ENCODE results near the gene ZDHHC22.

Gene ZDHHC22

GRCh38 chr14:77128414-77128891 is 13.1 kb downstream of the ZDHHC22 start:
- no peak for DNase-seq (ENCODE audit: low read depth, low spot score)

- no peak for DNase-seq (ENCODE audit: low read depth, low spot score)
These were observed 15.1 kb downstream of the ZDHHC22 start for GRCh38 chr14:77126461-77126990.

GRCh38 chr14:77125823-77126325 is 15.7 kb downstream of the ZDHHC22 start:
- no peak for DNase-seq (ENCODE audit: low read depth, low spot score)

GRCh38 chr14:77125281-77125801 is 16.2 kb downstream of the ZDHHC22 start:
- peak; percentile 58 for DNase-seq (ENCODE audit: low read depth, low spot score)

GRCh38 chr14:77124345-77125280 is 17.0 kb downstream of the ZDHHC22 start:
- DNase-seq (ENCODE audit: low read depth, low spot score), result peak; percentile 53

- peak; percentile 65 for DNase-seq (ENCODE audit: low read depth, low spot score)
These were observed 17.9 kb downstream of the ZDHHC22 start for GRCh38 chr14:77123381-77124325.

- DNase-seq (ENCODE audit: low read depth, low spot score), result no peak
These were observed 19.0 kb downstream of the ZDHHC22 start for GRCh38 chr14:77122526-77123125.

- no peak for DNase-seq (ENCODE audit: low read depth, low spot score)
These were observed 20.5 kb downstream of the ZDHHC22 start for GRCh38 chr14:77120771-77121743.

- no peak for DNase-seq (ENCODE audit: low read depth, low spot score)
These were observed 21.7 kb downstream of the ZDHHC22 start for GRCh38 chr14:77119851-77120250.

- DNase-seq (ENCODE audit: low read depth, low spot score), result no peak
These were observed 25.3 kb downstream of the ZDHHC22 start for GRCh38 chr14:77116172-77116817.

- DNase-seq (ENCODE audit: low read depth, low spot score), result no peak
These were observed 27.0 kb downstream of the ZDHHC22 start for GRCh38 chr14:77114609-77115008.

GRCh38 chr14:77113644-77114043 is 27.9 kb downstream of the ZDHHC22 start:
- DNase-seq (ENCODE audit: low read depth, low spot score), result no peak

- peak; percentile 96 for DNase-seq (ENCODE audit: low read depth, low spot score)
These were observed 30.6 kb downstream of the ZDHHC22 start for GRCh38 chr14:77111021-77111420.

GRCh38 chr14:77110286-77110685 is 31.3 kb downstream of the ZDHHC22 start:
- DNase-seq (ENCODE audit: low read depth, low spot score), result no peak

GRCh38 chr14:77109656-77110055 is 31.9 kb downstream of the ZDHHC22 start:
- DNase-seq (ENCODE audit: low read depth, low spot score), result peak; percentile 59

- no peak for DNase-seq (ENCODE audit: low read depth, low spot score)
These were observed 32.8 kb downstream of the ZDHHC22 start for GRCh38 chr14:77108753-77109152.

GRCh38 chr14:77107228-77107627 is 34.4 kb downstream of the ZDHHC22 start:
- DNase-seq (ENCODE audit: low read depth, low spot score), result no peak

- DNase-seq (ENCODE audit: low read depth, low spot score), result no peak
These were observed 34.9 kb downstream of the ZDHHC22 start for GRCh38 chr14:77106666-77107065.

All from ELF-1 (cell line).